MM.1S (cell line): ENCODE results near the gene TAS2R5.

Experiments
- CTCF ChIP-seq: fragments of 300-600 bp; sonication (generic); IDR thresholded peaks from 2 replicates; pipeline ENCODE4 v1.5.1; 2016; ENCODE audit warnings: antibody characterized with exemption, low read length, mixed read lengths
- EZH2 ChIP-seq: fragments of 300-600 bp; sonication (generic); optimal IDR thresholded peaks from 2 replicates; pipeline ENCODE3; 2017; ENCODE audit warnings: low read depth, mild to moderate bottlenecking, antibody characterized with exemption, low read length, mixed read lengths
- EZH2phosphoT487 ChIP-seq: fragments of 300-600 bp; sonication (generic); IDR thresholded peaks from 2 replicates; pipeline ENCODE4 v1.6.1; 2018; ENCODE audit warnings: antibody characterized with exemption, low read length

- TF ChIP-seq EZH2phosphoT487: no peak
- no peak for TF ChIP-seq CTCF
- TF ChIP-seq EZH2: no peak
Observed at GRCh38 chr7:141776374-141776773, 13.6 kb upstream of the TAS2R5 start, which contains the start of gene TAS2R4.
